Retina (tissue), 1 donor: Measurements from ENCODE around the gene STK24.

Experiments used
- DNase-seq: peaks from one replicate; pipeline ENCODE4 v3.0.0-alpha.2; 2016

Gene STK24

GRCh38 chr13:98398581-98398980, 178.3 kb downstream of the STK24 start:
- DNase-seq = no peak

GRCh38 chr13:98397861-98398260, 179.0 kb downstream of the STK24 start:
- DNase-seq = no peak

GRCh38 chr13:98397221-98397620, 179.7 kb downstream of the STK24 start:
- peak; percentile 25 for DNase-seq

GRCh38 chr13:98396071-98396710, 180.7 kb downstream of the STK24 start:
- no peak for DNase-seq
